Measurements from ENCODE around the gene DES.
A peak's percentile ranks its signal among the peaks of the same experiment; 100 is the strongest.

Gene DES

GRCh38 chr2:219445220-219445640 lies 27.1 kb downstream of the DES start:
- no peak for DNase-seq (ENCODE audit: low read depth)
- no peak for TF ChIP-seq CTCF (conservative IDR thresholded peaks at IDR 0.05; ENCODE audit: low read length)
- no peak overlapping the region for H3K4me3 ChIP-seq (ENCODE audit: low read length)

GRCh38 chr2:219446101-219446504 lies 27.9 kb downstream of the DES start:
- H3K4me3 ChIP-seq (ENCODE audit: low read length): no peak overlapping the region
- DNase-seq (ENCODE audit: low read depth): peak; percentile 71
- no peak for TF ChIP-seq CTCF (conservative IDR thresholded peaks at IDR 0.05; ENCODE audit: low read length)

- DNase-seq (ENCODE audit: low read depth): no peak
- TF ChIP-seq CTCF (conservative IDR thresholded peaks at IDR 0.05; ENCODE audit: low read length): no peak
- no peak overlapping the region for H3K4me3 ChIP-seq (ENCODE audit: low read length)
These were observed 28.5 kb downstream of the DES start for GRCh38 chr2:219446689-219447088.

GRCh38 chr2:219447242-219448098 lies 29.3 kb downstream of the DES start:
- DNase-seq (ENCODE audit: low read depth): no peak
- TF ChIP-seq CTCF (conservative IDR thresholded peaks at IDR 0.05; ENCODE audit: low read length): no peak
- no peak overlapping the region for H3K4me3 ChIP-seq (ENCODE audit: low read length)

GRCh38 chr2:219448099-219448775 lies 30.1 kb downstream of the DES start:
- no peak for TF ChIP-seq CTCF (conservative IDR thresholded peaks at IDR 0.05; ENCODE audit: low read length)
- H3K4me3 ChIP-seq (ENCODE audit: low read length): no peak overlapping the region
- no peak for DNase-seq (ENCODE audit: low read depth)

- no peak for DNase-seq (ENCODE audit: low read depth)
- H3K4me3 ChIP-seq (ENCODE audit: low read length): no peak overlapping the region
- no peak for TF ChIP-seq CTCF (conservative IDR thresholded peaks at IDR 0.05; ENCODE audit: low read length)
These were observed 30.7 kb downstream of the DES start for GRCh38 chr2:219448776-219449341.
